IMR-90 (cell line): Measurements from ENCODE around the gene TNFRSF14. TPM values are rescaled to one million over a fixed set of nuclear protein-coding genes. Genes with fewer than 3 reads are reported as not detected.

Experiments
- ATAC-seq: fragments of 200-7000 bp; cut with Tn5 transposase; 2 replicates; pipeline ENCODE4 v1.9.1; 2020; ENCODE audit warnings: low read depth, mild to moderate bottlenecking, moderate library complexity
- BruUV-seq: library from RNA; stranded (reverse); fragments of 400-500 nt; replicated peaks from 2 replicates; lab custom pipeline; 2021; lab: Mats Ljungman, UMichigan
- CTCF ChIA-PET: fragments of 300-600 bp; formaldehyde crosslinking; extraction: SDS; loops from one replicate; lab custom pipeline; 2021; ENCODE audit warnings: antibody characterized with exemption; lab: Yijun Ruan, JAX
- POLR2A ChIA-PET: fragments of 300-600 bp; sonication (Branson Sonifier 250); formaldehyde crosslinking; loops from one replicate; lab custom pipeline; 2022; ENCODE audit warnings: antibody characterized with exemption; ENCODE audit not compliant: unreplicated experiment; lab: Charles Lee
- DNase-seq: peaks from one replicate; pipeline ENCODE4 v3.0.0; 2013
- H2AFZ ChIP-seq: replicated peaks from 2 replicates; pipeline ENCODE3; 2013; ENCODE audit warnings: low read length, mild to moderate bottlenecking; ENCODE audit not compliant: poor library complexity
- H2AK5ac ChIP-seq: 2 replicates; pipeline ENCODE4 v1.6.1; 2013; ENCODE audit warnings: low read depth, low read length, inconsistent platforms
- H2AK9ac ChIP-seq: replicated peaks from 2 replicates; pipeline ENCODE3; 2013; ENCODE audit warnings: mild to moderate bottlenecking, low read depth, low read length, moderate library complexity; ENCODE audit not compliant: poor library complexity
- H2BK120ac ChIP-seq: 2 replicates; pipeline ENCODE4 v1.6.1; 2013; ENCODE audit warnings: low read depth, low read length, inconsistent platforms
- H2BK15ac ChIP-seq: 3 replicates; pipeline ENCODE4 v1.6.1; 2013; ENCODE audit warnings: low read depth, low read length, inconsistent platforms
- H2BK20ac ChIP-seq: 2 replicates; pipeline ENCODE4 v1.6.1; 2013; ENCODE audit warnings: low read depth, mild to moderate bottlenecking, inconsistent platforms, low read length, moderate library complexity
- H2BK5ac ChIP-seq: 2 replicates; pipeline ENCODE4 v1.6.1; 2013; ENCODE audit warnings: mild to moderate bottlenecking, low read depth, low read length, inconsistent platforms; ENCODE audit not compliant: poor library complexity, severe bottlenecking
- H3K14ac ChIP-seq: replicated peaks from 2 replicates; pipeline ENCODE4 v1.6.1; 2013; ENCODE audit warnings: low read depth, low read length, inconsistent platforms
- H3K18ac ChIP-seq: 2 replicates; pipeline ENCODE4 v1.6.1; 2013; ENCODE audit warnings: low read depth, low read length, control low read depth
- H3K23ac ChIP-seq: 2 replicates; pipeline ENCODE4 v1.6.1; 2013; ENCODE audit warnings: low read depth, low read length, inconsistent platforms
- H3K27ac ChIP-seq: 2 replicates; pipeline ENCODE4 v1.5.1; 2013; ENCODE audit warnings: mild to moderate bottlenecking, control low read depth, low read length; ENCODE audit not compliant: insufficient read depth
- H3K27me3 ChIP-seq: 2 replicates; pipeline ENCODE4 v1.6.1; 2013; ENCODE audit warnings: low read length; ENCODE audit not compliant: control insufficient read depth, insufficient read depth
- H3K36me3 ChIP-seq: 2 replicates; pipeline ENCODE4 v1.6.1; 2013; ENCODE audit warnings: low read length, mixed read lengths; ENCODE audit not compliant: control insufficient read depth, insufficient read depth
- H3K4ac ChIP-seq: 2 replicates; pipeline ENCODE4 v1.6.1; 2013; ENCODE audit warnings: low read depth, low read length, inconsistent platforms
- H3K4me1 ChIP-seq: 2 replicates; pipeline ENCODE4 v1.6.1; 2013; ENCODE audit warnings: low read length, mixed read lengths; ENCODE audit not compliant: control insufficient read depth, insufficient read depth
- H3K4me2 ChIP-seq: 2 replicates; pipeline ENCODE4 v1.6.1; 2013; ENCODE audit warnings: low read depth, mild to moderate bottlenecking, control low read depth, low read length, moderate library complexity
- H3K4me3 ChIP-seq: 2 replicates; pipeline ENCODE4 v1.5.1; 2013; ENCODE audit warnings: low read depth, mild to moderate bottlenecking, control low read depth, low read length, moderate library complexity; ENCODE audit not compliant: insufficient read depth
- H3K56ac ChIP-seq: 2 replicates; pipeline ENCODE4 v1.6.1; 2013; ENCODE audit warnings: low read length, inconsistent platforms; ENCODE audit not compliant: insufficient read depth; ENCODE audit errors: extremely low read depth
- H3K79me1 ChIP-seq, 2 experiments: 2 replicates each; pipeline ENCODE4 v1.6.1; 2013; ENCODE audit warnings: low read length in 2 of 2, inconsistent platforms in 1 of 2, low read depth in 1 of 2
- H3K9ac ChIP-seq: 2 replicates; pipeline ENCODE4 v1.6.1; 2013; ENCODE audit warnings: low read depth, low read length, control low read depth
- H3K9me1 ChIP-seq: 2 replicates; pipeline ENCODE4 v1.6.1; 2013; ENCODE audit warnings: low read length, inconsistent platforms; ENCODE audit not compliant: insufficient read depth
- H3K9me3 ChIP-seq: 2 replicates; pipeline ENCODE4 v1.6.1; 2013; ENCODE audit warnings: low read length; ENCODE audit not compliant: control insufficient read depth, insufficient read depth
- H4K20me1 ChIP-seq: 2 replicates; pipeline ENCODE4 v1.6.1; 2013; ENCODE audit warnings: low read length, inconsistent platforms; ENCODE audit not compliant: insufficient read depth
- H4K5ac ChIP-seq: 2 replicates; pipeline ENCODE4 v1.6.1; 2013; ENCODE audit warnings: mild to moderate bottlenecking, low read depth, low read length, control low read depth
- H4K8ac ChIP-seq, 2 experiments: 2 replicates each; pipeline ENCODE4 v1.6.1; 2013; ENCODE audit warnings: low read depth in 2 of 2, low read length in 2 of 2, control low read depth in 1 of 2, inconsistent platforms in 1 of 2
- H4K91ac ChIP-seq: 2 replicates; pipeline ENCODE4 v1.6.1; 2013; ENCODE audit warnings: low read depth, low read length, inconsistent platforms; ENCODE audit not compliant: insufficient read depth
- BHLHE40 ChIP-seq: fragments of 150-350 bp; IDR thresholded peaks from 2 replicates; pipeline ENCODE4 v1.6.1; 2016; ENCODE audit warnings: mild to moderate bottlenecking, low read depth, low read length
- CEBPB ChIP-seq: IDR thresholded peaks from 2 replicates; pipeline ENCODE4 v1.6.1; 2012; ENCODE audit warnings: low read depth, low read length, improper control_type of control experiment
- CHD1 ChIP-seq: IDR thresholded peaks from 2 replicates; pipeline ENCODE4 v1.6.1; 2012; ENCODE audit warnings: low read depth, low read length, improper control_type of control experiment
- ELK1 ChIP-seq: fragments of 150-350 bp; IDR thresholded peaks from 2 replicates; pipeline ENCODE4 v1.6.1; 2016; ENCODE audit warnings: low read depth, mild to moderate bottlenecking, low read length, moderate library complexity, borderline replicate concordance
- FOS ChIP-seq: fragments of 150-350 bp; IDR thresholded peaks from 2 replicates; pipeline ENCODE4 v1.6.1; 2016; ENCODE audit warnings: low read depth, low read length
- MAFK ChIP-seq: IDR thresholded peaks from 2 replicates; pipeline ENCODE4 v1.6.1; 2012; ENCODE audit warnings: low read depth, low read length, improper control_type of control experiment
- MXI1 ChIP-seq: IDR thresholded peaks from 2 replicates; pipeline ENCODE4 v1.6.1; 2012; ENCODE audit warnings: low read depth, mild to moderate bottlenecking, low read length, moderate library complexity, borderline replicate concordance
- NFE2L2 ChIP-seq: fragments of 150-350 bp; IDR thresholded peaks from 2 replicates; pipeline ENCODE4 v1.6.1; 2016; ENCODE audit warnings: low read depth, mild to moderate bottlenecking, low read length
- POLR2A ChIP-seq: IDR thresholded peaks from 2 replicates; pipeline ENCODE4 v1.6.1; 2012; ENCODE audit warnings: mild to moderate bottlenecking, low read depth, low read length
- RAD21 ChIP-seq: IDR thresholded peaks from 2 replicates; pipeline ENCODE4 v1.6.1; 2012; ENCODE audit warnings: low read length, improper control_type of control experiment
- RCOR1 ChIP-seq: IDR thresholded peaks from 2 replicates; pipeline ENCODE4 v1.6.1; 2012; ENCODE audit warnings: mild to moderate bottlenecking, low read length, improper control_type of control experiment; ENCODE audit not compliant: insufficient replicate concordance
- RFX5 ChIP-seq: IDR thresholded peaks from 2 replicates; pipeline ENCODE4 v1.8.0; 2012; ENCODE audit warnings: low read depth, mild to moderate bottlenecking, low read length, moderate library complexity
- SMC3 ChIP-seq: fragments of 150-350 bp; IDR thresholded peaks from 2 replicates; pipeline ENCODE4 v1.6.1; 2016; ENCODE audit warnings: low read depth, mild to moderate bottlenecking, antibody characterized with exemption, low read length, moderate library complexity
- WGBS, 2 experiments: methylation state at CpG; one replicate each; pipeline versions ENCODE4 v1.1.5 to v1.1.7; 2013; ENCODE audit warnings: missing lambda C conversion rate in 2 of 2; ENCODE audit not compliant: insufficient read length in 1 of 2; ENCODE audit errors: extremely low coverage in 2 of 2; 5-methylcytosine and 5-hydroxymethylcytosine counted together
- dilution Hi-C: fragments of 300-500 bp; cut with HindIII; formaldehyde crosslinking; loops from one replicate; pipeline ENCODE4 v1.14.3; 2018; ENCODE audit warnings: low sequenced_read_pairs; ENCODE audit not compliant: unreplicated experiment
- in situ Hi-C: fragments of 300-500 bp; cut with MboI; formaldehyde crosslinking; loops from 3 replicates; pipeline ENCODE4 v1.14.3; 2019; ENCODE audit warnings: low sequenced_read_pairs, inconsistent platforms, mixed read lengths
- intact Hi-C: fragments of 100-400 bp; cut with micrococcal nuclease; formaldehyde crosslinking; loops from 2 replicates; pipeline ENCODE4 v1.10.0; 2022
- polyA plus RNA-seq, 3 experiments: library from polyadenylated mRNA; depleted of rRNA; stranded (reverse); fragments of >200 nt; gene quantifications; 2 replicates each; pipeline ENCODE4 v1.2.3, GENCODE V29; 2012; ENCODE audit warnings: low replicate concordance in 1 of 3
- total RNA-seq: library from RNA; depleted of rRNA; stranded (reverse); fragments of >200 nt; gene quantifications from 2 replicates; pipeline ENCODE4 v1.2.3, GENCODE V29; 2012
- TF ChIP-seq, protein P1 (sequence below): conservative IDR thresholded peaks from 2 replicates; pipeline ENCODE4 v1.5.1; 2012; ENCODE audit warnings: mild to moderate bottlenecking, low read depth, low read length, improper control_type of control experiment

Gene TNFRSF14
- total and polyA plus RNA-seq, 2 of the 4 experiments (the other 2 are of a cell fraction) = 1.3 to 4.2 TPM

DNA sequence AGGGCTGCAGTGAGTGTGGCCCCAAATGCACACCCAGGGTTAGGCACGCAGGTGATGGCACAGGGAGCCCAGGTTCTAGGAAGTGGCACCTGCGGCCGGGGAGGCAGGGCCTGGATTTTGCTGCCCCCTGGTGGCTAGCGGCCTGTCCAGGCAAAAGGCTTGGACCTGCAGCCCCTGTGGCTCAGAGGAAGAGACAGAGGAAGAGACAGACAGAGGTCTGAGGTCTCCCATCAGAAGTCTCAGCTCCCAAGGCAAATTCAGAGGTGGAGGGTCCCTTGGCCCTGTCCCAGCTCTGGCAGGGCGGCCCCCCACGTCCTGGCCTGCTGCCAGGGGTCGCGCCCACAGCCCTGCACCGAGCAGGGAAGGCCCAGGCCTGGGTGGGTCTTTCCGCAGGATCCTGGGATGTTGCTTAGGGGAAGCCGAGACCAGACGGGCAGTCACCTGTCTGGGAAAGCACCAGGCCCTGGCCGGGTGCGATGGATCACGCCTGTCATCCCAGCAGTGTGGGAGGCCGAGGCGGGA, 8.0 kb upstream of the TNFRSF14 start:
- dilution Hi-C loops = no loop called here
- ChIA-PET CTCF (interaction anchor here (0.5 to 1.1 kb wide), 3 partner anchors 101 to 127 kb away, joined by 3 read pairs; no protein-coding TSS in a partner anchor), POLR2A (interaction anchor here (0.6 kb wide), 1 partner anchor 23 kb away, joined by 4 read pairs; no protein-coding TSS in a partner anchor)
- BruUV-seq = no TSS peak
- Histone ChIP-seq H3K23ac (no peak overlapping the region), H4K8ac (peak overlapping the region; percentile 79 to 88; a peak in 2 of 4 replicates), H3K4me3 (no peak overlapping the region), H3K27me3 (no peaks in the 10 kb centered on the region), H4K20me1 (0 out of 2 replicates have a peak, but pooled peaks cover 3% of the 10 kb centered on the region), H3K36me3 (no peaks in the 10 kb centered on the region), H2BK20ac (no peak overlapping the region), H4K5ac (no peak overlapping the region), H4K91ac (no peak overlapping the region; the same call in 1 of the 2 replicates), H2AK5ac (peak overlapping the region; percentile 35; the same call in 1 of the 2 replicates), H3K9me3 (no peaks in the 10 kb centered on the region), H3K79me1 (peaks cover 0 to 10% of the 10 kb centered on the region in 2 experiments; a peak in 1 of 4 replicates), H3K4ac (no peak overlapping the region), H3K9me1 (no peaks in the 10 kb centered on the region), H2AK9ac (peak overlapping the region; percentile 52), H2AFZ (peak overlapping the region; percentile 81), H2BK5ac (no peak overlapping the region), H2BK120ac (no peak overlapping the region), H3K9ac (no peak overlapping the region), H3K56ac (no peak overlapping the region), H2BK15ac (no peak overlapping the region), H3K4me1 (peaks cover 10% of the 10 kb centered on the region), H3K4me2 (no peak overlapping the region), H3K27ac (no peak overlapping the region), H3K18ac (no peak overlapping the region), H3K14ac (no peak overlapping the region)
- peak; percentile 92 for TF ChIP-seq RAD21
- TF ChIP-seq FOS = no peak
- TF ChIP-seq BHLHE40 = no peak
- TF ChIP-seq SMC3 = peak; percentile 89
- TF ChIP-seq CEBPB = no peak
- peak; percentile 37; the same call in 1 of the 2 replicates for TF ChIP-seq POLR2A
- TF ChIP-seq ELK1 = no peak
- TF ChIP-seq NFE2L2 = no peak
- TF ChIP-seq RFX5 = no peak
- TF ChIP-seq MXI1 = no peak
- TF ChIP-seq CHD1 = no peak
- TF ChIP-seq MAFK = no peak
- TF ChIP-seq, protein P1, sequence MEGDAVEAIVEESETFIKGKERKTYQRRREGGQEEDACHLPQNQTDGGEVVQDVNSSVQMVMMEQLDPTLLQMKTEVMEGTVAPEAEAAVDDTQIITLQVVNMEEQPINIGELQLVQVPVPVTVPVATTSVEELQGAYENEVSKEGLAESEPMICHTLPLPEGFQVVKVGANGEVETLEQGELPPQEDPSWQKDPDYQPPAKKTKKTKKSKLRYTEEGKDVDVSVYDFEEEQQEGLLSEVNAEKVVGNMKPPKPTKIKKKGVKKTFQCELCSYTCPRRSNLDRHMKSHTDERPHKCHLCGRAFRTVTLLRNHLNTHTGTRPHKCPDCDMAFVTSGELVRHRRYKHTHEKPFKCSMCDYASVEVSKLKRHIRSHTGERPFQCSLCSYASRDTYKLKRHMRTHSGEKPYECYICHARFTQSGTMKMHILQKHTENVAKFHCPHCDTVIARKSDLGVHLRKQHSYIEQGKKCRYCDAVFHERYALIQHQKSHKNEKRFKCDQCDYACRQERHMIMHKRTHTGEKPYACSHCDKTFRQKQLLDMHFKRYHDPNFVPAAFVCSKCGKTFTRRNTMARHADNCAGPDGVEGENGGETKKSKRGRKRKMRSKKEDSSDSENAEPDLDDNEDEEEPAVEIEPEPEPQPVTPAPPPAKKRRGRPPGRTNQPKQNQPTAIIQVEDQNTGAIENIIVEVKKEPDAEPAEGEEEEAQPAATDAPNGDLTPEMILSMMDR = peak; percentile 88
- no peak for TF ChIP-seq RCOR1
- peak; percentile 53 for ATAC-seq
- DNase-seq = peak; percentile 56
- intact Hi-C loops = loop anchor here (5.0 kb wide), 1 partner anchor 116 kb away; no protein-coding TSS in a partner anchor
- 15% methylated on average over 8 of the region's 17 CpGs; no CpG with 5 or more reads in 1 of the 2 experiments for WGBS, 2 experiments
- in situ Hi-C loops = loop anchor here (25.0 kb wide), 1 partner anchor 361 kb away; the partner anchor contains the start of gene FAAP20
